ENCODE results near the gene NUF2. TPM values are rescaled to one million over a fixed set of nuclear protein-coding genes. Genes with fewer than 3 reads are reported as not detected.

The NUF2 gene
- total RNA-seq, 2 experiments from 2014 or later = 86.1 to 92.5 TPM

DNA sequence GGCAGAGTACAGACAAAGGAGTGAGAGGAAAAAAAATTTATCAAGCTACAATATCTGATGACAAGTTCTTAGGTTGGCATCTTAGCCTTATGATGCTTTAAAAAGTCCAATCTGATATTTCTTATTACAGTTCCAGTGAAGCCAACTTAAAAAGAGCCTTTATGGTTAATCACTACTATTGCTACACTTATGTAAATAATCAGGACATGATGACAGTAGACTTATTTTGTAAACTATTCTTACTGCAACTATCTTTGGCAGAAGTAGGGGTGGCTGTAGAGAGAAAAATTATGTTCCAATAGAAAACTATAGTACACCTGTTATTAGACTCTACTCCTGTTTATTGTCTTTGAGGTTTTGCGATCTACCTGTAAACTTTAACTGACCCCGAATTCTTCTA lies 25.8 kb upstream of the NUF2 start:
- H3K4me3 ChIP-seq (ENCODE audit: low read depth, low read length, poor library complexity, severe bottlenecking) = no peak overlapping the region
- no peak overlapping the region for H3K4me2 ChIP-seq (ENCODE audit: low read length)
- H3K36me3 ChIP-seq (ENCODE audit: insufficient read depth, low read length) = peaks cover 26% of the 10 kb centered on the region
- TF ChIP-seq, protein P1, sequence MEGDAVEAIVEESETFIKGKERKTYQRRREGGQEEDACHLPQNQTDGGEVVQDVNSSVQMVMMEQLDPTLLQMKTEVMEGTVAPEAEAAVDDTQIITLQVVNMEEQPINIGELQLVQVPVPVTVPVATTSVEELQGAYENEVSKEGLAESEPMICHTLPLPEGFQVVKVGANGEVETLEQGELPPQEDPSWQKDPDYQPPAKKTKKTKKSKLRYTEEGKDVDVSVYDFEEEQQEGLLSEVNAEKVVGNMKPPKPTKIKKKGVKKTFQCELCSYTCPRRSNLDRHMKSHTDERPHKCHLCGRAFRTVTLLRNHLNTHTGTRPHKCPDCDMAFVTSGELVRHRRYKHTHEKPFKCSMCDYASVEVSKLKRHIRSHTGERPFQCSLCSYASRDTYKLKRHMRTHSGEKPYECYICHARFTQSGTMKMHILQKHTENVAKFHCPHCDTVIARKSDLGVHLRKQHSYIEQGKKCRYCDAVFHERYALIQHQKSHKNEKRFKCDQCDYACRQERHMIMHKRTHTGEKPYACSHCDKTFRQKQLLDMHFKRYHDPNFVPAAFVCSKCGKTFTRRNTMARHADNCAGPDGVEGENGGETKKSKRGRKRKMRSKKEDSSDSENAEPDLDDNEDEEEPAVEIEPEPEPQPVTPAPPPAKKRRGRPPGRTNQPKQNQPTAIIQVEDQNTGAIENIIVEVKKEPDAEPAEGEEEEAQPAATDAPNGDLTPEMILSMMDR (conservative IDR thresholded peaks at IDR 0.05; ENCODE audit: low read length) = no peak
- no peak for TF ChIP-seq EZH2phosphoT487 (IDR thresholded peaks at IDR 0.05; ENCODE audit: borderline replicate concordance, low read depth, low read length)
- POLR2A ChIA-PET = no interaction called here
- H2AFZ ChIP-seq (ENCODE audit: low read length) = no peak overlapping the region
- no peaks in the 10 kb centered on the region for H3K9me2 ChIP-seq (ENCODE audit: insufficient read depth, low read length)
- H4K20me1 ChIP-seq (ENCODE audit: insufficient read depth, low read length) = no peaks in the 10 kb centered on the region
- no peaks in the 10 kb centered on the region for H3K9me3 ChIP-seq (ENCODE audit: low read length)
- H3K27ac ChIP-seq (ENCODE audit: low read depth, low read length, poor library complexity, severe bottlenecking) = no peak overlapping the region
- CTCF ChIA-PET (ENCODE audit: unreplicated experiment) = no interaction called here
- H3K4me1 ChIP-seq (ENCODE audit: insufficient read depth, low read length, poor library complexity, severe bottlenecking) = no peaks in the 10 kb centered on the region
- intact Hi-C loops (cut with micrococcal nuclease; ENCODE audit: unreplicated experiment) = loop anchor here (5.0 kb wide), 1 partner anchor 199 kb away; no protein-coding TSS in a partner anchor
- DNase-seq (ENCODE audit: low spot score) = no peak
- no peaks in the 10 kb centered on the region for H3K79me2 ChIP-seq (ENCODE audit: insufficient read depth, low read depth, low read length)
- no TSS peak for BruUV-seq (replicated peaks)

DNA sequence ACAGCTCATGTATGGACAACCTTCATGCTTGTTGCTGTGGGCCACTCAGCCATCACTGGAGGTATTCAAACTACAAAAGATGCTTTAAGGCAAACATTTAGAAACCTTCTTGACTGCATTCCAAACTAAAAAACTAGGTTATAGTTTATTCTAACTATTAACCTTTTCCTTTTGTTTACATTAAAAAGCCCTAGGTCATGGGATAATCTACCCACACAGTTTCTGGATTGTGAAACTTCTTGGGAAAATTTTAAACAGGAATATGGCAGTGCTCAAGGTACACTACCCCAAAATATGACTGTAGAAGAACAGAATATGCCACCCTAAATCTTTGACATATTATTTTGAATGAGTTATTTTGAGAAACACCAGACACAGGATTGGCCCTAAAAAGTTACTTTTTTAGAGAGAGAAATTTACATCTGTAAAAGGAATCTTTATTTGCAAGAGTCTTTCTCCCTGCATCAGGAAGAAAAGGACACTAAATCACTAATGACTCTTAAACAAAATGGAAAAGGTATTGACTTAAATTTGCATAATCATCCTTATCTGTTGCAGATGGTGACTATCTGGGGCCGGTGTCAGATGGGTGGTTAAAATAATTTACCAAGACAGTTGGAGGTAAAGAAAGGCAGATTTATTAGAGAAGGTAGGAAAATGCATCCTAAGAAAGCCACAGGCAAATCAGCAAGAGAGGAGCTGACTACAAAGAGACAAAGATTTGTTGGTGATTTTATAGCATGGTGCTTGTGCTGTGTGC lies 25.1 kb upstream of the NUF2 start:
- no peak overlapping the region for H3K4me3 ChIP-seq (ENCODE audit: low read depth, low read length, poor library complexity, severe bottlenecking)
- no peak overlapping the region for H3K27ac ChIP-seq (ENCODE audit: low read depth, low read length, poor library complexity, severe bottlenecking)
- H3K79me2 ChIP-seq (ENCODE audit: insufficient read depth, low read depth, low read length) = no peaks in the 10 kb centered on the region
- DNase-seq (ENCODE audit: low spot score) = no peak
- peaks cover 33% of the 10 kb centered on the region for H3K36me3 ChIP-seq (ENCODE audit: insufficient read depth, low read length)
- intact Hi-C loops (cut with micrococcal nuclease; ENCODE audit: unreplicated experiment) = loop anchor here (5.0 kb wide), 1 partner anchor 199 kb away; no protein-coding TSS in a partner anchor
- H3K9me3 ChIP-seq (ENCODE audit: low read length) = no peaks in the 10 kb centered on the region
- no peaks in the 10 kb centered on the region for H3K4me1 ChIP-seq (ENCODE audit: insufficient read depth, low read length, poor library complexity, severe bottlenecking)
- no peak for TF ChIP-seq EZH2phosphoT487 (IDR thresholded peaks at IDR 0.05; ENCODE audit: borderline replicate concordance, low read depth, low read length)
- TF ChIP-seq, protein P1 (conservative IDR thresholded peaks at IDR 0.05; ENCODE audit: low read length) = no peak
- H3K9me2 ChIP-seq (ENCODE audit: insufficient read depth, low read length) = no peaks in the 10 kb centered on the region
- BruUV-seq (replicated peaks) = no TSS peak
- no peaks in the 10 kb centered on the region for H4K20me1 ChIP-seq (ENCODE audit: insufficient read depth, low read length)
- H2AFZ ChIP-seq (ENCODE audit: low read length) = no peak overlapping the region
- no peak overlapping the region for H3K4me2 ChIP-seq (ENCODE audit: low read length)
- ChIA-PET POLR2A (interaction anchor here (0.6 to 1.0 kb wide), 2 partner anchors 194 to 387 kb away, joined by 3 read pairs; no protein-coding TSS in a partner anchor), CTCF (ENCODE audit: unreplicated experiment) (interaction anchor here (1.4 kb wide), 1 partner anchor 13 kb away, joined by 3 read pairs; no protein-coding TSS in a partner anchor)

DNA sequence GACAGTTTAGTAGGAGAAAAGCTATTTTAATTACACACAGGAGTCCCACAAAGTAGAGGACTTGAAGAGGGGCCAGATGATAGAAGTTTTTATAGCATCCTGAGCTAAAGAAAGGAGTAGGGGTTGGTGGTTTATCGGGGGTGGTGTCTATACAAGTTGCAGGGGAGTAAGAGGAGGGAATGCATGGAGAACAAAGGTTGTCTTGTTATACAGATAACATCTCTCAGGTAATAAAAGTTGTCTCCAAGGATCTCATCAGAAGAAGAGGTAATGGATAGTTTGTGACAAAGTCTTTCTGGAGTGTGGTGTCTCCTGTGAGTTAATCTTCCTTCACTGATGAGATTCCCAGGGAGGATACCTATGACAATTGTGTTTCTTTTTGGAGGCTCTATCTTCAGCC lies 23.4 kb upstream of the NUF2 start:
- ChIA-PET POLR2A (no interaction called here), CTCF (ENCODE audit: unreplicated experiment) (interaction anchor here (1.4 kb wide), 1 partner anchor 15 kb away, joined by 3 read pairs; no protein-coding TSS in a partner anchor)
- BruUV-seq (replicated peaks) = no TSS peak
- intact Hi-C loops (cut with micrococcal nuclease; ENCODE audit: unreplicated experiment) = loop anchor here (5.0 kb wide), 1 partner anchor 201 kb away; no protein-coding TSS in a partner anchor
- H4K20me1 ChIP-seq (ENCODE audit: insufficient read depth, low read length) = no peaks in the 10 kb centered on the region
- no peaks in the 10 kb centered on the region for H3K9me3 ChIP-seq (ENCODE audit: low read length)
- no peak overlapping the region for H3K27ac ChIP-seq (ENCODE audit: low read depth, low read length, poor library complexity, severe bottlenecking)
- H3K4me1 ChIP-seq (ENCODE audit: insufficient read depth, low read length, poor library complexity, severe bottlenecking) = no peaks in the 10 kb centered on the region
- DNase-seq (ENCODE audit: low spot score) = no peak
- peaks cover 42% of the 10 kb centered on the region for H3K36me3 ChIP-seq (ENCODE audit: insufficient read depth, low read length)
- TF ChIP-seq EZH2phosphoT487 (IDR thresholded peaks at IDR 0.05; ENCODE audit: borderline replicate concordance, low read depth, low read length) = no peak
- TF ChIP-seq, protein P1 (conservative IDR thresholded peaks at IDR 0.05; ENCODE audit: low read length) = no peak
- H3K79me2 ChIP-seq (ENCODE audit: insufficient read depth, low read depth, low read length) = no peaks in the 10 kb centered on the region
- H3K4me2 ChIP-seq (ENCODE audit: low read length) = no peak overlapping the region
- H3K9me2 ChIP-seq (ENCODE audit: insufficient read depth, low read length) = no peaks in the 10 kb centered on the region
- no peak overlapping the region for H2AFZ ChIP-seq (ENCODE audit: low read length)
- H3K4me3 ChIP-seq (ENCODE audit: low read depth, low read length, poor library complexity, severe bottlenecking) = no peak overlapping the region

Measured in OCI-LY7 (cell line).